T-helper 1 cell treated with Interleukin-12 subunit alpha and Interleukin-12 subunit beta and Interleukin-4 antibody, amounts not matched to agents 30 μg/mL and 1 μg/mL, for 36 hours (primary cell): ENCODE data around the gene CMTM7.

Source experiments
- H3K27ac Mint-ChIP-seq: one replicate; pipeline ENCODE4 v1.8.0; 2021; ENCODE audit warnings: mild to moderate bottlenecking, mixed read lengths
- H3K27me3 Mint-ChIP-seq: one replicate; pipeline ENCODE4 v1.8.0; 2021; ENCODE audit warnings: low read depth, mixed read lengths
- H3K36me3 Mint-ChIP-seq: one replicate; pipeline ENCODE4 v1.8.0; 2021; ENCODE audit warnings: low read depth, mixed read lengths
- H3K4me1 Mint-ChIP-seq: one replicate; pipeline ENCODE4 v1.8.0; 2021; ENCODE audit warnings: low read depth, mixed read lengths
- H3K4me3 Mint-ChIP-seq: one replicate; pipeline ENCODE4 v1.8.0; 2021; ENCODE audit warnings: mild to moderate bottlenecking, moderate library complexity, mixed read lengths
- H3K9me3 Mint-ChIP-seq: one replicate; pipeline ENCODE4 v1.8.0; 2021; ENCODE audit warnings: mixed read lengths

CMTM7 gene

DNA sequence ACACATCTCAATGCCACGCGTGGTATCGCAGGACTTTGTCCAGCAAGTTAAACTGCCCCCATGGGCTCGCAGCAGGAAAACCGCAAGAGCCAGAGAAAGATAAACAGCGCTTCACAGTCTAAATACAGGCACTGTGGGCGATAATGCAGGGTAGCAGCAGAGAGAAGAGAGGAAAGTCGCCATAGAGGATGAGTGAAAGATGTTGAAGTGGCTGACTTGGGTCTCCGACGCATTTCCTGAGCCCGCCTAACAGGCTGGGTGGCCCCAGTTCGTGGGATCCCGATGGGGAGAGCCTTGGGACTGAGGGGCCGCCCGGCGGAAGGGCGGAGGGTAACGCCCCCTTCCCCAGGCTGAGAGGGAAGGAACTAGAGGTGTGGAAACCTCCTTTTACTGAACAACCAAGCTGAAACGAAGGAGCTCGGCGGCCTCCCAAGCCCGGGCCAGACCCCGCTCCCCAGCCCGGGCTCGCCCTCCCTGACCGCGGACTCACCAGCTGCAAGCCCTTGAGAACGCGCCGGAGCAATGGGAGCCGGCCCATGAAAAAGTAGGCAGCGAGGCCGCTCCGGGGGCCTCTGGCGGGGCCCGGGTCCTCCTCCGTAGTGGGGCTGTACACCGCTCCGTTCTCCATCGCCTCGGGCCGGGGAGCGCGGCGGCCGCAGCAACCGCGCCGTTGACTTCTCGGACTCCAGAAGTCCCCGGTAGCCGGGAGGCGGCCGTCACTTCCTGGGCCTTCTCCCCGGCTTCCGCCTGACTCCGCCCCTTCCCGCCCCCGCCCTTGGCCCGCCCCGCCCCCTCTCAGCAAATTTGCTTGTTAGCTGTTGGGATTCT, 110.7 kb downstream of the CMTM7 start, which contains the start of gene CMTM6:
Gene CMTM6 (minus strand): TSS at position 735 of the 828 bp plus-strand sequence. CDS start 107 bp downstream, at position 628.
- Mint-ChIP-seq H3K27ac (peak within 1 kb of the TSS; percentile 94), H3K27me3 (peaks cover 11% of the 10 kb centered on the region), H3K9me3 (no peaks in the 10 kb centered on the region), H3K36me3 (peaks cover 2% of the 10 kb centered on the region), H3K4me3 (peak within 1 kb of the TSS; percentile 99), H3K4me1 (peaks cover 26% of the 10 kb centered on the region)

GRCh38 chr3:32502946-32503286, 111.3 kb downstream of the CMTM7 start:
- Mint-ChIP-seq H3K27ac (peak overlapping the region; percentile 86), H3K4me3 (peak overlapping the region; percentile 99), H3K36me3 (peaks cover 2% of the 10 kb centered on the region), H3K27me3 (peaks cover 13% of the 10 kb centered on the region), H3K9me3 (no peaks in the 10 kb centered on the region), H3K4me1 (peaks cover 26% of the 10 kb centered on the region)
